IMR-90 (cell line): Measurements from ENCODE around the gene GPR33. TPM values are rescaled to one million over a fixed set of nuclear protein-coding genes. Genes with fewer than 3 reads are reported as not detected.
A peak's percentile ranks its signal among the peaks of the same experiment; 100 is the strongest.

Experiments
- ATAC-seq: fragments of 200-7000 bp; cut with Tn5 transposase; 2 replicates; pipeline ENCODE4 v1.9.1; 2020; ENCODE audit warnings: low read depth, mild to moderate bottlenecking, moderate library complexity
- BruUV-seq: library from RNA; stranded (reverse); fragments of 400-500 nt; replicated peaks from 2 replicates; lab custom pipeline; 2021; lab: Mats Ljungman, UMichigan
- CTCF ChIA-PET: fragments of 300-600 bp; formaldehyde crosslinking; extraction: SDS; loops from one replicate; lab custom pipeline; 2021; ENCODE audit warnings: antibody characterized with exemption; lab: Yijun Ruan, JAX
- POLR2A ChIA-PET: fragments of 300-600 bp; sonication (Branson Sonifier 250); formaldehyde crosslinking; loops from one replicate; lab custom pipeline; 2022; ENCODE audit warnings: antibody characterized with exemption; ENCODE audit not compliant: unreplicated experiment; lab: Charles Lee
- DNase-seq: peaks from one replicate; pipeline ENCODE4 v3.0.0; 2013
- H2AFZ ChIP-seq: replicated peaks from 2 replicates; pipeline ENCODE3; 2013; ENCODE audit warnings: low read length, mild to moderate bottlenecking; ENCODE audit not compliant: poor library complexity
- H2AK5ac ChIP-seq: 2 replicates; pipeline ENCODE4 v1.6.1; 2013; ENCODE audit warnings: low read depth, low read length, inconsistent platforms
- H2AK9ac ChIP-seq: replicated peaks from 2 replicates; pipeline ENCODE3; 2013; ENCODE audit warnings: mild to moderate bottlenecking, low read depth, low read length, moderate library complexity; ENCODE audit not compliant: poor library complexity
- H2BK120ac ChIP-seq: 2 replicates; pipeline ENCODE4 v1.6.1; 2013; ENCODE audit warnings: low read depth, low read length, inconsistent platforms
- H2BK15ac ChIP-seq: 3 replicates; pipeline ENCODE4 v1.6.1; 2013; ENCODE audit warnings: low read depth, low read length, inconsistent platforms
- H2BK20ac ChIP-seq: 2 replicates; pipeline ENCODE4 v1.6.1; 2013; ENCODE audit warnings: low read depth, mild to moderate bottlenecking, inconsistent platforms, low read length, moderate library complexity
- H2BK5ac ChIP-seq: 2 replicates; pipeline ENCODE4 v1.6.1; 2013; ENCODE audit warnings: mild to moderate bottlenecking, low read depth, low read length, inconsistent platforms; ENCODE audit not compliant: poor library complexity, severe bottlenecking
- H3K14ac ChIP-seq: replicated peaks from 2 replicates; pipeline ENCODE4 v1.6.1; 2013; ENCODE audit warnings: low read depth, low read length, inconsistent platforms
- H3K18ac ChIP-seq: 2 replicates; pipeline ENCODE4 v1.6.1; 2013; ENCODE audit warnings: low read depth, low read length, control low read depth
- H3K23ac ChIP-seq: 2 replicates; pipeline ENCODE4 v1.6.1; 2013; ENCODE audit warnings: low read depth, low read length, inconsistent platforms
- H3K27ac ChIP-seq: 2 replicates; pipeline ENCODE4 v1.5.1; 2013; ENCODE audit warnings: mild to moderate bottlenecking, control low read depth, low read length; ENCODE audit not compliant: insufficient read depth
- H3K27me3 ChIP-seq: 2 replicates; pipeline ENCODE4 v1.6.1; 2013; ENCODE audit warnings: low read length; ENCODE audit not compliant: control insufficient read depth, insufficient read depth
- H3K36me3 ChIP-seq: 2 replicates; pipeline ENCODE4 v1.6.1; 2013; ENCODE audit warnings: low read length, mixed read lengths; ENCODE audit not compliant: control insufficient read depth, insufficient read depth
- H3K4ac ChIP-seq: 2 replicates; pipeline ENCODE4 v1.6.1; 2013; ENCODE audit warnings: low read depth, low read length, inconsistent platforms
- H3K4me1 ChIP-seq: 2 replicates; pipeline ENCODE4 v1.6.1; 2013; ENCODE audit warnings: low read length, mixed read lengths; ENCODE audit not compliant: control insufficient read depth, insufficient read depth
- H3K4me2 ChIP-seq: 2 replicates; pipeline ENCODE4 v1.6.1; 2013; ENCODE audit warnings: low read depth, mild to moderate bottlenecking, control low read depth, low read length, moderate library complexity
- H3K4me3 ChIP-seq: 2 replicates; pipeline ENCODE4 v1.5.1; 2013; ENCODE audit warnings: low read depth, mild to moderate bottlenecking, control low read depth, low read length, moderate library complexity; ENCODE audit not compliant: insufficient read depth
- H3K56ac ChIP-seq: 2 replicates; pipeline ENCODE4 v1.6.1; 2013; ENCODE audit warnings: low read length, inconsistent platforms; ENCODE audit not compliant: insufficient read depth; ENCODE audit errors: extremely low read depth
- H3K79me1 ChIP-seq, 2 experiments: 2 replicates each; pipeline ENCODE4 v1.6.1; 2013; ENCODE audit warnings: low read length in 2 of 2, inconsistent platforms in 1 of 2, low read depth in 1 of 2
- H3K9ac ChIP-seq: 2 replicates; pipeline ENCODE4 v1.6.1; 2013; ENCODE audit warnings: low read depth, low read length, control low read depth
- H3K9me1 ChIP-seq: 2 replicates; pipeline ENCODE4 v1.6.1; 2013; ENCODE audit warnings: low read length, inconsistent platforms; ENCODE audit not compliant: insufficient read depth
- H3K9me3 ChIP-seq: 2 replicates; pipeline ENCODE4 v1.6.1; 2013; ENCODE audit warnings: low read length; ENCODE audit not compliant: control insufficient read depth, insufficient read depth
- H4K20me1 ChIP-seq: 2 replicates; pipeline ENCODE4 v1.6.1; 2013; ENCODE audit warnings: low read length, inconsistent platforms; ENCODE audit not compliant: insufficient read depth
- H4K5ac ChIP-seq: 2 replicates; pipeline ENCODE4 v1.6.1; 2013; ENCODE audit warnings: mild to moderate bottlenecking, low read depth, low read length, control low read depth
- H4K8ac ChIP-seq, 2 experiments: 2 replicates each; pipeline ENCODE4 v1.6.1; 2013; ENCODE audit warnings: low read depth in 2 of 2, low read length in 2 of 2, control low read depth in 1 of 2, inconsistent platforms in 1 of 2
- H4K91ac ChIP-seq: 2 replicates; pipeline ENCODE4 v1.6.1; 2013; ENCODE audit warnings: low read depth, low read length, inconsistent platforms; ENCODE audit not compliant: insufficient read depth
- CEBPB ChIP-seq: IDR thresholded peaks from 2 replicates; pipeline ENCODE4 v1.6.1; 2012; ENCODE audit warnings: low read depth, low read length, improper control_type of control experiment
- CHD1 ChIP-seq: IDR thresholded peaks from 2 replicates; pipeline ENCODE4 v1.6.1; 2012; ENCODE audit warnings: low read depth, low read length, improper control_type of control experiment
- FOS ChIP-seq: fragments of 150-350 bp; IDR thresholded peaks from 2 replicates; pipeline ENCODE4 v1.6.1; 2016; ENCODE audit warnings: low read depth, low read length
- MAFK ChIP-seq: IDR thresholded peaks from 2 replicates; pipeline ENCODE4 v1.6.1; 2012; ENCODE audit warnings: low read depth, low read length, improper control_type of control experiment
- NFE2L2 ChIP-seq: fragments of 150-350 bp; IDR thresholded peaks from 2 replicates; pipeline ENCODE4 v1.6.1; 2016; ENCODE audit warnings: low read depth, mild to moderate bottlenecking, low read length
- SMC3 ChIP-seq: fragments of 150-350 bp; IDR thresholded peaks from 2 replicates; pipeline ENCODE4 v1.6.1; 2016; ENCODE audit warnings: low read depth, mild to moderate bottlenecking, antibody characterized with exemption, low read length, moderate library complexity
- whole genome bisulfite sequencing, 2 experiments: methylation state at CpG; one replicate each; pipeline versions ENCODE4 v1.1.5 to v1.1.7; 2013; ENCODE audit warnings: missing lambda C conversion rate in 2 of 2; ENCODE audit not compliant: insufficient read length in 1 of 2; ENCODE audit errors: extremely low coverage in 2 of 2; 5-methylcytosine and 5-hydroxymethylcytosine counted together
- dilution Hi-C: fragments of 300-500 bp; cut with HindIII; formaldehyde crosslinking; loops from one replicate; pipeline ENCODE4 v1.14.3; 2018; ENCODE audit warnings: low sequenced_read_pairs; ENCODE audit not compliant: unreplicated experiment
- in situ Hi-C: fragments of 300-500 bp; cut with MboI; formaldehyde crosslinking; loops from 3 replicates; pipeline ENCODE4 v1.14.3; 2019; ENCODE audit warnings: low sequenced_read_pairs, inconsistent platforms, mixed read lengths
- intact Hi-C: fragments of 100-400 bp; cut with micrococcal nuclease; formaldehyde crosslinking; loops from 2 replicates; pipeline ENCODE4 v1.10.0; 2022
- polyA plus RNA-seq, 3 experiments: library from polyadenylated mRNA; depleted of rRNA; stranded (reverse); fragments of >200 nt; gene quantifications; 2 replicates each; pipeline ENCODE4 v1.2.3, GENCODE V29; 2012; ENCODE audit warnings: low replicate concordance in 1 of 3
- total RNA-seq: library from RNA; depleted of rRNA; stranded (reverse); fragments of >200 nt; gene quantifications from 2 replicates; pipeline ENCODE4 v1.2.3, GENCODE V29; 2012

The GPR33 gene
- total and polyA plus RNA-seq, 2 of the 4 experiments (the other 2 are of a cell fraction) = not detected

GRCh38 chr14:31441273-31442111 is 46.3 kb downstream of the GPR33 start:
- Histone ChIP-seq H4K5ac (no peak overlapping the region; the same call in 1 of the 2 replicates), H3K27me3 (no peaks in the 10 kb centered on the region), H2BK20ac (no peak overlapping the region), H3K4me3 (no peak overlapping the region), H2BK5ac (no peak overlapping the region), H3K56ac (no peak overlapping the region), H2BK15ac (no peak overlapping the region), H3K79me1 (peaks cover 0 to 3% of the 10 kb centered on the region in 2 experiments; a peak in 1 of 4 replicates), H4K8ac (0 out of 4 replicates have a peak overlapping the region, but pooled peaks of 1 of the 2 experiments have one; percentile 39), H3K9ac (no peak overlapping the region), H3K27ac (peak overlapping the region; percentile 26; the same call in 1 of the 2 replicates), H4K91ac (0 out of 2 replicates have a peak overlapping the region, but pooled peaks have one; percentile 36), H3K23ac (no peak overlapping the region), H3K9me3 (no peaks in the 10 kb centered on the region), H2AK9ac (no peak overlapping the region), H4K20me1 (no peaks in the 10 kb centered on the region), H3K9me1 (no peaks in the 10 kb centered on the region; the same call in 1 of the 2 replicates), H3K4ac (peak overlapping the region; percentile 55; the same call in 1 of the 2 replicates), H3K14ac (no peak overlapping the region), H3K36me3 (0 out of 2 replicates have a peak, but pooled peaks cover 2% of the 10 kb centered on the region), H3K4me2 (peak overlapping the region; percentile 42; the same call in 1 of the 2 replicates), H2AFZ (no peak overlapping the region), H2BK120ac (peak overlapping the region; percentile 55), H2AK5ac (no peak overlapping the region; the same call in 1 of the 2 replicates), H3K4me1 (peaks cover 2% of the 10 kb centered on the region; the same call in 1 of the 2 replicates), H3K18ac (peak overlapping the region; percentile 6; the same call in 1 of the 2 replicates)
- ATAC-seq (peak; percentile 79), DNase-seq (peak; percentile 72)
- no TSS peak for BruUV-seq
- 80% methylated on average over 1 of the region's 7 CpGs; no CpG with 5 or more reads in 1 of the 2 experiments for WGBS, 2 experiments
- intact Hi-C loops (no loop called here), in situ Hi-C loops (no loop called here), dilution Hi-C loops (no loop called here)
- CTCF ChIA-PET = interaction anchor here (0.6 to 0.8 kb wide), 3 partner anchors 15 to 510 kb away, joined by 3 to 7 read pairs (median 3); no protein-coding TSS in a partner anchor
- POLR2A ChIA-PET = no interaction called here
- TF ChIP-seq NFE2L2 (no peak), CHD1 (no peak), CEBPB (no peak), FOS (no peak), MAFK (peak; percentile 75), SMC3 (no peak)
